Ureter (tissue), 1 donor: ENCODE data around the gene ATP8B4. TPM values are rescaled to one million over a fixed set of nuclear protein-coding genes. Genes with fewer than 3 reads are reported as not detected.

Experiments used
- DNase-seq: peaks from one replicate; pipeline ENCODE4 v3.0.0-alpha.2; 2020; ENCODE audit warnings: low spot score
- total RNA-seq: library from RNA; stranded (reverse); gene quantifications from one replicate; pipeline ENCODE4 v1.2.4, GENCODE V29; 2023
- donor health status: DM: yes; HTN: yes; CAD: no.

The ATP8B4 gene
- total RNA-seq, 1 donor from 2014 or later, result 29.2 TPM

DNA sequence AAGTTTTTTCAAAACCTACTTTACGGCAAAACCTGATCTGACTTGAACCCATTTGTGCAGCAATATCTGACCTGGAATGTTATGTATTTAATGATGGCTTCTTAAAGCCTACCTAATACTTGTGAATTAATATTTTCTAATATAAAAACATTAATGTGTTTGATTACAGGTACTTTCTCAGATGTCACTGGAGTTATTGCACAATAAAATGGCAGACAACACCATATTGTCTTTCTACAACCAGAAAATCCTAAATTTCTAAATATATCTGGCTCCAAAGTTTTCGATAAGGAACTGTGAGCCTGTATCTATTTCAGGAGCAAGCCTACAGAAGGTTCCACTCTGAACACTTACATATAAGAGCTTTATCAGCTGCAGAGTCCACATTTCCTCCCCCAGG is 184.5 kb downstream of the ATP8B4 start:
- DNase-seq, result no peak

DNA sequence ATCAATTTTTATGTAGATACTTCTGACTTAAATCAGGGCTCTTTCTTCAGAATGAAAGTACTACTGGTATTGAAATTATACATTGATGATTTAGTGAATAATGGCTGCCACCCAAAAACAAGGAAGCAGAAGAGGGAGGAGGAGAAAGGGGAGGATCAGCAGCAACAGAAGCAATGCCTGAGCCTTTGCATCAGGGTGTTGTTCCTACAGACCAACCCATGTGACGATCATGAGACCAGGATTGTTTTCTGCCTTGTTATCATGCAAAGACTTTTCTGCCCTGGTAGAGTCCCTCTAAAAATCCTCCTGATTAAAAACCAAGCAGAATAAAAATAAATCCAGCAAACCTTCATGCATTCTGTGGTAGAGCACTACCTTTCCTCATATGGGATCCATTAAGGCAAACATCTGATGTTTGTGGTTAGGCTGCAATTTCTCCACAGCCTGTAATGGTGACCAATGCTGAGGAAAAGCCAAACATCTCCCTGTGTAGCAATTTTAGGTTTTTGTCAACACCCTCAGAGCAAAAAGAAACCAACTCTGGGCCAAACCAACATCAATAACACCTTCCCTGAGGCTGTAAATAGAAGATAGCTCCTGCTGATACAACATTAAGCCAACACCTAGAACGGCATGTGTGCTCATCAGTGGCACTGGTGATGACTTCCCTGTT is 191.7 kb downstream of the ATP8B4 start:
- no peak for DNase-seq

GRCh38 chr15:49926740-49927139 is 192.3 kb downstream of the ATP8B4 start:
- no peak for DNase-seq

DNA sequence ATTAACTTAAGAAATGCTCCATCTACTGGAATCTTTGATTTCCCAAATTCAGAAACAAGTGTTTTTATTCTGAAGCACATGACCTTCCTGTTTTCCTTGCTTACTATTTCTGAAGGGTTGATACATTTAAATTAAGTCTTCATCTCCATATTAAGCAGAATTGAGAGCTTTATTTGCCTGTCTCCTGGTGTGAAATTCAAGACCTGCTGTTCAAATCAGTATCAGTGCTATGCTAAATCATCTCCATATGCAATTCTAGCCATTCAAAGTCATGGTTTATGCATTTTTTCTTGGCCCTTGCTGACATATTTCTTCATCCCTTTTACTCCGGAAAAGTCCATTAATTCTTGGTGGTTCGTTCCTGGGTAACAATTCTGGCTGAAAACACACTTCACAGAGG is 195.4 kb downstream of the ATP8B4 start:
- no peak for DNase-seq

DNA sequence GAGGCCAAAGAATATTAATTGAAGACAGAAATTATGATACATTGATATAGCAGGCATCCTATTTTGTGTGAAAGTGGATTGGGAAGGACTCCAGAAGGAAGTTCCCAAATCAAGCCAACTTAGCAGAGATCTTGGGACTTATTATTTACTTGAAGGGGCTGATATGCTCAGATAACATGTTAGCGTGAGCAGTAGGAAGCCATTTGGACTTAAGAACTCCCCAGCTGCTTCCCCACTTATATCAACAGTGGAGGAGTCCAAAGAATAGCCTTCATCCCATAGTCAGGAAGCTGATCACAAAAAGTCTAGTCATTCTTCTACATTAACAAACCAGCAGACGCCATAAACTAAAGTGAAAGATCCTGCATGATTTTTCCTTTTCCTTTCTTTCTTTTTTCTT is 200.0 kb downstream of the ATP8B4 start:
- DNase-seq, result no peak

GRCh38 chr15:49918121-49918520 is 200.9 kb downstream of the ATP8B4 start:
- DNase-seq, result no peak

DNA sequence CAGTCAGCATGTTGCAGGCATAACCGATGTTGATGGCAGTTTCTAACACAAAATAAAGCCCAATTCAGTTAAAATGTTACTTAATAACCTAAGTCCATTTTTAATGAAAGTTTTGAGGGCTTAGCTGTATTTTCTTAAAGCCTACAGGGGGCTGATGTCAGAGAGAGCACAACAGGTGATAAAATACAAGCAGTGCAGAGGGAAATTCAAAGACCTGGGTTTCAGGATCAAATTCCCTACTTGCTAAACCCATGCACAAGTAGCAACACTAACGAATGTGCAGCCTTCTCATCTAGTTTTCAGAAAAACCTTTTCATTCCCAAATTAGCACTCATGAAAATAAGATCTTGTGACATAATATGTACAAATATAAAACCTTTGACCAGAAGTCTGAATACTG is 202.0 kb downstream of the ATP8B4 start:
- DNase-seq, result no peak

DNA sequence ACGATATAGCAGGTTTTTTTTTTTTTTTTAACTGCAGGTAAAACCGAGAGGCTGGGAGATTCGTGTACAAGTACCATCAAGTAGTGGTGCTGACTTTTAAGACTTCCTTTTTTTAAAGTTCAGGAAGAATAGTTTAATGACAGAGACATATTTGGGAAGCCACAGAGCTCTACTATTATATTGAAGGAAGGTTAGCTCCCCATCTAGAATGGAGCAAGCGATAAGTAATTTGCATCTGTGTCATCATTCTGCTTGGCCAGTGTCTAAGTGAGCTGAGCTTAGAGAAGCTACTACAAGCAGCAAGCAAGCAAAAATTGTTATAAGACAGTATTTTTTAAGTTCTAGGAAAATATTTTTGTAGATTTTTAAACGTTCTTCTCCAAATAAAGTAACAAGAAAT is 203.2 kb downstream of the ATP8B4 start:
- DNase-seq, result no peak

DNA sequence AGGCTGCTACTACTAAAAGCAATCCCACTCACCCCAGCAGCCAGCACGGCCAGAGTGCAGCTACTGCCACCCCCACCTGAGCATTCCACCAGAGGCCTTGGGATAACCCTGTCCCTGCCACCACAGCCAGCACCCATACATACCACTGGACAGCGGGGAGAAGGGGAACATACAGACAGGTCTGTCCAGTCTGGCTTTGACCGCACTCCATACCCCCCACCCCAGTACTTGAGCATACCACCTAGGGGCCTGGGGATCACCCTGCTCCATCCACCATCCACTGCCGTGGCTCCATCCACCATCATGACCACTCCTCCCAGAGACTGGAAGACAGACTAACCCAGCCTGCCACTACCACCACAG is 210.1 kb downstream of the ATP8B4 start:
- no peak for DNase-seq

- no peak for DNase-seq
Measured at GRCh38 chr15:49908236-49908932, 210.6 kb downstream of the ATP8B4 start.

DNA sequence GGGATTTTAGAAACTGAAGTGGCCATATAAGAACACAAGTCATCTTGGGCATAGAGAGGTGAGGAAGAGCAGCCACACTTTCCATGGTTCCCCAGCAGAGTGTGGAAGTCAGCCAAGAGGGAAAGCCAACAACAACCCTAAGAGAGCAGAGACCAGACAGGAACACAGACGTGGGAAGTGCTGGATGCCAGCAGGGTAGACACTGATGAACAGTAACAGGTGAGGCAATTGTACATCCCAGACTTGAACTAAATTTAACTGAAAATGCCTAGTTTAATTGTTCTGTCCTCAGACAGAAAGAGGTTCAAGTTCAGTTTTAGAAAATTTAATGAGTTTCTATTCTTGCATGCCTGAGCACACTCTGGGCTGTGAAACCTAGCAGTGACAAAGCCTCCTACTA is 212.1 kb downstream of the ATP8B4 start:
- no peak for DNase-seq

DNA sequence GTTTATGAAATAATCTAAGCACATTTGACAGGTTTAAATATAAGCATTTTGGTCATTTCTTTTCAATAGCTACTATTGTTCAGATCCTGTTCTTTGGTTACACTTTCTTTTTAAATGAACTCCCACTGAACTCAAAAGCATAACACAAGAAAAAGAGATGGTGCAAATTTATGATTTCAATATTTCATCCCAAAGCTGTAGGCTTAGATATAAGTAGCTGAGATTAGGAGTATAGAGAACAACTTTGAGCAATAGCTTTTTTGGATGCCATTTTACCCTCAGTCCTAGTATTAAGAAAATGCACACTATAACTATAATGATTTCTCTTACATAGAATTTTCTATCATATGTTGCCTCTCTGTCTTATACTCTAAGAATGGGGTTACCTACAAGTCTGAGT is 213.8 kb downstream of the ATP8B4 start:
- DNase-seq, result no peak

- no peak for DNase-seq
Measured at GRCh38 chr15:49904296-49904695, 214.7 kb downstream of the ATP8B4 start.

DNA sequence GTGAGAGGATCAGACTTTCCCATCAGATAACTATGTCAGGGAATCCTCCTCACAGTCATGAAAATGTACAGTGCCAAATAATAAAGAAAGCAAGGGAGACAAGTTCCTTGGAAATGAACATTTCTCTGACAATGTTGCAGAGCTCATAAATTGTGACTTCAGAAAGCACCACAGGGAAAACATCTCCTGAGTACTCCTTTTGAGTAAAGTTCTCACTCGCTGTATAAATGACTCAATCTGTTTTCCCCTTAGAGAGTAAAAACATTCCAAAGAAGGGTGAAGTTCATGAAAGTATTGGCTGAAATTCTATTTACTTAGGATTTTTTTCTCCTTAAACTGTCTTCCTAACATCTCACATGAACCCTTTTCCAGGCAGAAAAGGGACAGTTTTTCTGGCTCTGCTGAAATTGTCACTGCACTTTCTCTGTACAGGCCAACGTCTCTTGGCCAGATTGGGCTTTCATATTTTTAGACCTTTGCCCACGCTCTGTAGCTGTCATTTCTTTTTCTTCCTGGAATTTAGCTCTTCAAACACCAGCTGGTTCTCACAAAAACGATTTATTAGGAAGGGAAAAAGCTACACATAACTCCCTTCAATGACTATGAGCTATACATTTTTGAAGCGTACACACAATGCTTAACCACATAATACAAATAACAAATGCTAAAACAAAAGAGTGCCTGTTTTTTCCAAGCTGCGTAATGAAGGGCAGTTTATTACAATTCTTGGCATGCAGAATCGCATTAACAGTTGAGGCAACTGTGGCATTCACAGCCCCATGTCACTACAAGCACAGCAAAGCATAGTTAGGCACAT is 216.1 kb downstream of the ATP8B4 start:
- no peak for DNase-seq

- DNase-seq, result no peak
Measured at GRCh38 chr15:49901996-49902684, 216.9 kb downstream of the ATP8B4 start.

DNA sequence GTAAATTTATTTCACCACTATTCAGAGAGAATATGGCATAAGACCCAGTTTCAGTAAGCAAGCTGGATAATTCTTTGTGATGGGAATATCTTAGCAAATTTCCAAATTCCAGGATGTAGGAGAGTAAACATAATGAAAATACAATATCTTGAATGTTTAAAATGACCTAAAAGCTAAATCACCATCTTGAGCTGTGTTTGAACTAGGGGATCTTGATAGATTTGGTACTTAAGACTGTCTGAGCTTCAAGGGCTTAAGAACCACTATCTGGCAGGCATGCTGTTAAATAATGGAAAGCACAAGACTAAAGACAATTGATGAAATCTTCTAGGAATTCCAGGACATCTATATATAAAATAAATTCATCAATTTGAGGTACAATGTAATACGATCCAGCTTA is 217.7 kb downstream of the ATP8B4 start:
- DNase-seq, result no peak

DNA sequence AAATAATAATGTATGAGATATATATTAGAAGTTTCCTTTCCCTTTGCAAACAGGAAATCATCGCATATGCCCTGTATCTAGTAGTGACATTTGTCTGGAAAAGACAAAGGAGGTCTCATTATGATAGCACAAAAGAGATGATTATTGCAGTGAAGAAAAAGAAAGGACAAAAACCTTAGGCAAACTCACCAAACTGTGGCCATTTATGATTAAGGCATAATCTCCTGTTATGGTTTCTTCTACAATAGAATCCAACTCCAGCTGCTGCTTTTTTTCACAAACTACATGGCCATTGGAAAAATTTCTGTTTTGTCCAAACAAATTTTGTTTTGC is 218.2 kb downstream of the ATP8B4 start:
- no peak for DNase-seq

- DNase-seq, result no peak
Measured at GRCh38 chr15:49900006-49900902, 218.8 kb downstream of the ATP8B4 start.

- no peak for DNase-seq
Measured at GRCh38 chr15:49898575-49899283, 220.3 kb downstream of the ATP8B4 start.

DNA sequence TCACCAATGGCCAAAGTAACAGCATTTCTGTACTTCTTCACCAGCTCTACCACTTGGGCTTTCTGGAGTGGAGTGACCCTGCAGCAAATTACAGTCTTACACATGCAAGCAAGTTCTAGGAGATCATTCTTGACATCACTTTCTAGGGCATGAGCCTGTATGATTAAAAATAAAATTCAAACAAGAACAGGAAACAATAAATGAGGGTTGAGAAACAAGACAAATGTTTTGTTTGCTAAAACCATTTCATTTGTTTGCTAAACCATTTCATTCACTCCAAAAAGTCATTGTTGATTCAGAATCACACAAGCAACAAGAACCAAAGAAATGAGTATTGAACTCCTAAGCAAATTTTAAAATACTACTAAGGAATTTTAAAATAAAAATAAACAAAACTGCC is 220.9 kb downstream of the ATP8B4 start:
- no peak for DNase-seq
